DND-41 (cell line): ENCODE data around the gene BRDT.

Experiments
- ATAC-seq: fragments of 200-7000 bp; cut with Tn5 transposase; 3 replicates; pipeline ENCODE4 v1.9.1; 2021; ENCODE audit warnings: low read depth; ENCODE audit not compliant: insufficient read depth
- DNase-seq: peaks from one replicate; pipeline ENCODE4 v3.0.0-alpha.2; 2020
- H2AFZ ChIP-seq: 2 replicates; pipeline ENCODE4 v1.6.0; 2012; ENCODE audit warnings: low read depth, low read length
- H3K27ac ChIP-seq: 2 replicates; pipeline ENCODE4 v1.5.1; 2012; ENCODE audit warnings: low read length, inconsistent platforms
- H3K27me3 ChIP-seq: fragments of 200-600 bp; sonication (generic); 2 replicates; pipeline ENCODE4 v1.6.0; 2012; ENCODE audit warnings: low read length, mild to moderate bottlenecking, inconsistent platforms; ENCODE audit not compliant: insufficient read depth, poor library complexity
- H3K36me3 ChIP-seq: 2 replicates; pipeline ENCODE4 v1.5.1; 2012; ENCODE audit warnings: low read length, inconsistent platforms; ENCODE audit not compliant: insufficient read depth
- H3K4me1 ChIP-seq: 2 replicates; pipeline ENCODE4 v1.5.1; 2012; ENCODE audit warnings: mild to moderate bottlenecking, low read length; ENCODE audit not compliant: insufficient read depth
- H3K4me2 ChIP-seq: 2 replicates; pipeline ENCODE4 v1.6.0; 2012; ENCODE audit warnings: mild to moderate bottlenecking, moderate library complexity, low read length, inconsistent platforms; ENCODE audit not compliant: insufficient read depth
- H3K4me3 ChIP-seq, 2 experiments: fragments of 200-600 bp in 1 of 2; shearing (Covaris generic) in 1 of 2; 2 replicates each; pipeline ENCODE4 v1.5.1; 2012 to 2016; ENCODE audit warnings: inconsistent platforms in 2 of 2, low read length in 2 of 2, mild to moderate bottlenecking in 2 of 2, low read depth in 1 of 2, moderate library complexity in 1 of 2
- H3K79me2 ChIP-seq: 2 replicates; pipeline ENCODE4 v1.6.0; 2012; ENCODE audit warnings: low read length, inconsistent platforms; ENCODE audit not compliant: insufficient read depth
- H3K9ac ChIP-seq: 2 replicates; pipeline ENCODE4 v1.6.0; 2012; ENCODE audit warnings: low read depth, mild to moderate bottlenecking, inconsistent platforms, low read length, moderate library complexity
- H3K9me3 ChIP-seq: 2 replicates; pipeline ENCODE4 v1.5.1; 2012; ENCODE audit warnings: low read length, moderate library complexity, mild to moderate bottlenecking, inconsistent platforms; ENCODE audit not compliant: insufficient read depth, severe bottlenecking
- H4K20me1 ChIP-seq: 2 replicates; pipeline ENCODE4 v1.6.0; 2012; ENCODE audit warnings: low read length; ENCODE audit not compliant: insufficient read depth
- EZH2 ChIP-seq: IDR thresholded peaks from 3 replicates; pipeline ENCODE4 v1.6.1; 2012; ENCODE audit warnings: borderline replicate concordance, low read depth, mild to moderate bottlenecking, moderate library complexity, low read length, inconsistent platforms; ENCODE audit not compliant: severe bottlenecking
- TF ChIP-seq, protein P1 (sequence below): IDR thresholded peaks from 2 replicates; pipeline ENCODE4 v1.5.1; 2012; ENCODE audit warnings: borderline replicate concordance, low read length, moderate library complexity, mild to moderate bottlenecking; ENCODE audit not compliant: poor library complexity, severe bottlenecking; ENCODE audit errors: extremely low read depth

The BRDT gene

DNA sequence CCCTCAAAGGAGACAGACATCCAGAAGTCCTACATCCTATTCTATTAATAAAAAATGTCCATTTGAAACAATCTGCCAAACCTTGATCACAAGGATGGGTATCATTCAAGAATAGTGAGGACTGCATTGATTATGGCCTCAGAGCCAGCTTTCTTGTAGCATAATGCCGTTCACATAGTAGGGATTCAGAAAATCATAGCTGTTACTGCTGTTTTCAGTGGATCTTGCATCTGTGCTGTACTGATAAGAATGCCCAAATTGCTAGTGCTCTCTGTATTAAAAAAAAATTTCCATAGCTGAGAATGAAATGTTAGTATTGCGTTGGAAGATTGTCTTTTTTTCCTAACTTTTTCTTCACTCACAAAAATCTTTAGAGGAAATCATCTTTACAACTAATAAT lies 19.1 kb downstream of the BRDT start:
- Histone ChIP-seq H3K27ac (no peak overlapping the region), H2AFZ (no peak overlapping the region), H3K36me3 (no peaks in the 10 kb centered on the region), H3K9me3 (no peaks in the 10 kb centered on the region), H3K4me1 (no peaks in the 10 kb centered on the region), H4K20me1 (no peaks in the 10 kb centered on the region), H3K79me2 (no peaks in the 10 kb centered on the region), H3K4me3 (no peak overlapping the region), H3K9ac (no peak overlapping the region), H3K4me2 (no peak overlapping the region), H3K27me3 (no peaks in the 10 kb centered on the region)
- ATAC-seq (no peak), DNase-seq (no peak)
- TF ChIP-seq, protein P1, sequence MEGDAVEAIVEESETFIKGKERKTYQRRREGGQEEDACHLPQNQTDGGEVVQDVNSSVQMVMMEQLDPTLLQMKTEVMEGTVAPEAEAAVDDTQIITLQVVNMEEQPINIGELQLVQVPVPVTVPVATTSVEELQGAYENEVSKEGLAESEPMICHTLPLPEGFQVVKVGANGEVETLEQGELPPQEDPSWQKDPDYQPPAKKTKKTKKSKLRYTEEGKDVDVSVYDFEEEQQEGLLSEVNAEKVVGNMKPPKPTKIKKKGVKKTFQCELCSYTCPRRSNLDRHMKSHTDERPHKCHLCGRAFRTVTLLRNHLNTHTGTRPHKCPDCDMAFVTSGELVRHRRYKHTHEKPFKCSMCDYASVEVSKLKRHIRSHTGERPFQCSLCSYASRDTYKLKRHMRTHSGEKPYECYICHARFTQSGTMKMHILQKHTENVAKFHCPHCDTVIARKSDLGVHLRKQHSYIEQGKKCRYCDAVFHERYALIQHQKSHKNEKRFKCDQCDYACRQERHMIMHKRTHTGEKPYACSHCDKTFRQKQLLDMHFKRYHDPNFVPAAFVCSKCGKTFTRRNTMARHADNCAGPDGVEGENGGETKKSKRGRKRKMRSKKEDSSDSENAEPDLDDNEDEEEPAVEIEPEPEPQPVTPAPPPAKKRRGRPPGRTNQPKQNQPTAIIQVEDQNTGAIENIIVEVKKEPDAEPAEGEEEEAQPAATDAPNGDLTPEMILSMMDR: no peak
- TF ChIP-seq EZH2: no peak

DNA sequence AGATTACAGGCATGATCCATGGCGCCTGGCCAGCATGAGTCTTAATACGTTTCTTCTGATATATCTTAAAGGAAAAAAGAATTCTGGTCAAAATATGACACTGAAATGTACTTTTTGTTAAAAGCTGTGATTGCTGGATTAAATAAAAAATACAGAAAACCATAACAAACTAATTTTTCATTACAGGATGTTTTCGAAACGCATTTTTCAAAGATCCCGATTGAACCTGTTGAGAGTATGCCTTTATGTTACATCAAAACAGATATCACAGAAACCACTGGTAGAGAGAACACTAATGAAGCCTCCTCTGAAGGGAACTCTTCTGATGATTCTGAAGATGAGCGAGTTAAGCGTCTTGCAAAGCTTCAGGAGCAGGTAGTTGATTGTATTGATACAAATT lies 30.2 kb downstream of the BRDT start:
- Histone ChIP-seq H3K9ac (no peak overlapping the region), H3K79me2 (no peaks in the 10 kb centered on the region), H2AFZ (no peak overlapping the region), H3K27ac (no peak overlapping the region), H3K4me3 (no peak overlapping the region), H3K36me3 (no peaks in the 10 kb centered on the region), H3K4me1 (no peaks in the 10 kb centered on the region), H4K20me1 (no peaks in the 10 kb centered on the region), H3K27me3 (no peaks in the 10 kb centered on the region), H3K9me3 (no peaks in the 10 kb centered on the region), H3K4me2 (no peak overlapping the region)
- DNase-seq: no peak
- TF ChIP-seq EZH2: no peak
- TF ChIP-seq, protein P1: no peak
- no peak for ATAC-seq

DNA sequence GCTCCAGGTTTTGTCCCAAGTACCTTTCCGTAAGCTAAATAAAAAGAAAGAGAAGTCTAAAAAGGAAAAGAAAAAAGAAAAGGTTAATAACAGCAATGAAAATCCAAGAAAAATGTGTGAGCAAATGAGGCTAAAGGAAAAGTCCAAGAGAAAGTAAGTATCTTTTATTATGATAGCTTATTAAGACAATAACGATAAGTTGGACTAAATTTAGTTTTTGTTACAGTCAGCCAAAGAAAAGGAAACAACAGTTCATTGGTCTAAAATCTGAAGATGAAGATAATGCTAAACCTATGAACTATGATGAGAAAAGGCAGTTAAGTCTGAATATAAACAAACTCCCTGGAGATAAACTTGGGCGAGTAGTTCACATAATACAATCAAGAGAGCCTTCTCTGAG lies 31.5 kb downstream of the BRDT start:
- Histone ChIP-seq H3K79me2 (no peaks in the 10 kb centered on the region), H3K9me3 (no peaks in the 10 kb centered on the region), H3K9ac (no peak overlapping the region), H3K4me1 (no peaks in the 10 kb centered on the region), H3K27ac (no peak overlapping the region), H2AFZ (no peak overlapping the region), H3K27me3 (no peaks in the 10 kb centered on the region), H3K4me2 (no peak overlapping the region), H3K36me3 (no peaks in the 10 kb centered on the region), H4K20me1 (no peaks in the 10 kb centered on the region), H3K4me3 (no peak overlapping the region)
- no peak for TF ChIP-seq EZH2
- ATAC-seq (no peak), DNase-seq (no peak)

- H4K20me1 ChIP-seq: no peaks in the 10 kb centered on the region
- no peaks in the 10 kb centered on the region for H3K9me3 ChIP-seq
- H3K79me2 ChIP-seq: no peaks in the 10 kb centered on the region
- H3K9ac ChIP-seq: no peak overlapping the region
- TF ChIP-seq, protein P1: no peak
- TF ChIP-seq EZH2: no peak
- H3K27me3 ChIP-seq: no peaks in the 10 kb centered on the region
- no peak for DNase-seq
- no peak overlapping the region for H3K4me3 ChIP-seq
- no peak for ATAC-seq
- no peak overlapping the region for H3K4me2 ChIP-seq
- H3K27ac ChIP-seq: no peak overlapping the region
- no peaks in the 10 kb centered on the region for H3K4me1 ChIP-seq
- H2AFZ ChIP-seq: no peak overlapping the region
- no peaks in the 10 kb centered on the region for H3K36me3 ChIP-seq
These were observed 32.9 kb downstream of the BRDT start for GRCh38 chr1:91981996-91982609.
